Measurements from ENCODE around the gene ARHGAP19.

The ARHGAP19 gene

GRCh38 chr10:97179311-97179710 is 113.1 kb downstream of the ARHGAP19 start:
- no peak for DNase-seq
- H3K4me2 ChIP-seq (ENCODE audit: low read depth, low read length): no peak overlapping the region
- no peak overlapping the region for H3K4me3 ChIP-seq (ENCODE audit: low read length)
- no peaks in the 10 kb centered on the region for H3F3A ChIP-seq (ENCODE audit: insufficient read depth, low read length)
- H3K27me3 ChIP-seq (replicated peaks; ENCODE audit: insufficient read depth, low read length): peaks cover 26% of the 10 kb centered on the region
- TF ChIP-seq, protein P1, sequence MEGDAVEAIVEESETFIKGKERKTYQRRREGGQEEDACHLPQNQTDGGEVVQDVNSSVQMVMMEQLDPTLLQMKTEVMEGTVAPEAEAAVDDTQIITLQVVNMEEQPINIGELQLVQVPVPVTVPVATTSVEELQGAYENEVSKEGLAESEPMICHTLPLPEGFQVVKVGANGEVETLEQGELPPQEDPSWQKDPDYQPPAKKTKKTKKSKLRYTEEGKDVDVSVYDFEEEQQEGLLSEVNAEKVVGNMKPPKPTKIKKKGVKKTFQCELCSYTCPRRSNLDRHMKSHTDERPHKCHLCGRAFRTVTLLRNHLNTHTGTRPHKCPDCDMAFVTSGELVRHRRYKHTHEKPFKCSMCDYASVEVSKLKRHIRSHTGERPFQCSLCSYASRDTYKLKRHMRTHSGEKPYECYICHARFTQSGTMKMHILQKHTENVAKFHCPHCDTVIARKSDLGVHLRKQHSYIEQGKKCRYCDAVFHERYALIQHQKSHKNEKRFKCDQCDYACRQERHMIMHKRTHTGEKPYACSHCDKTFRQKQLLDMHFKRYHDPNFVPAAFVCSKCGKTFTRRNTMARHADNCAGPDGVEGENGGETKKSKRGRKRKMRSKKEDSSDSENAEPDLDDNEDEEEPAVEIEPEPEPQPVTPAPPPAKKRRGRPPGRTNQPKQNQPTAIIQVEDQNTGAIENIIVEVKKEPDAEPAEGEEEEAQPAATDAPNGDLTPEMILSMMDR (IDR thresholded peaks at IDR 0.05; ENCODE audit: low read length): no peak
- TF ChIP-seq EZH2 (optimal IDR thresholded peaks at IDR 0.05; ENCODE audit: low read depth, low read length) (no peak), EZH2phosphoT487 (IDR thresholded peaks at IDR 0.05; ENCODE audit: low read length) (no peak)
- no peaks in the 10 kb centered on the region for H3K4me1 ChIP-seq (ENCODE audit: low read length)
- no peaks in the 10 kb centered on the region for H3K79me2 ChIP-seq (ENCODE audit: low read length)
- no peaks in the 10 kb centered on the region for H3K9me3 ChIP-seq (replicated peaks; ENCODE audit: insufficient read depth, low read length)
- H3K9ac ChIP-seq (ENCODE audit: low read length): no peak overlapping the region
- H3K36me3 ChIP-seq (replicated peaks; ENCODE audit: insufficient read depth, low read length): no peaks in the 10 kb centered on the region
- H3K27ac ChIP-seq (ENCODE audit: low read length): no peak overlapping the region
- no peak overlapping the region for H2AFZ ChIP-seq (ENCODE audit: low read length)
- no peaks in the 10 kb centered on the region for H4K20me1 ChIP-seq (ENCODE audit: insufficient read depth, low read length)
- H3K9me2 ChIP-seq (replicated peaks; ENCODE audit: insufficient read depth, low read length): no peaks in the 10 kb centered on the region

- H3K9me2 ChIP-seq (replicated peaks; ENCODE audit: insufficient read depth, low read length): no peaks in the 10 kb centered on the region
- H3K4me2 ChIP-seq (ENCODE audit: low read depth, low read length): no peak overlapping the region
- peaks cover 18% of the 10 kb centered on the region; the same call in 1 of the 2 replicates for H3K27me3 ChIP-seq (replicated peaks; ENCODE audit: insufficient read depth, low read length)
- no peak overlapping the region for H3K4me3 ChIP-seq (ENCODE audit: low read length)
- DNase-seq: no peak
- H3K9ac ChIP-seq (ENCODE audit: low read length): no peak overlapping the region
- H3K27ac ChIP-seq (ENCODE audit: low read length): no peak overlapping the region
- no peaks in the 10 kb centered on the region for H3K36me3 ChIP-seq (replicated peaks; ENCODE audit: insufficient read depth, low read length)
- no peak overlapping the region for H2AFZ ChIP-seq (ENCODE audit: low read length)
- no peaks in the 10 kb centered on the region for H3K9me3 ChIP-seq (replicated peaks; ENCODE audit: insufficient read depth, low read length)
- no peaks in the 10 kb centered on the region for H3K79me2 ChIP-seq (ENCODE audit: low read length)
- H3F3A ChIP-seq (ENCODE audit: insufficient read depth, low read length): no peaks in the 10 kb centered on the region
- H4K20me1 ChIP-seq (ENCODE audit: insufficient read depth, low read length): no peaks in the 10 kb centered on the region
- TF ChIP-seq EZH2 (optimal IDR thresholded peaks at IDR 0.05; ENCODE audit: low read depth, low read length) (no peak), EZH2phosphoT487 (IDR thresholded peaks at IDR 0.05; ENCODE audit: low read length) (no peak)
- TF ChIP-seq, protein P1 (IDR thresholded peaks at IDR 0.05; ENCODE audit: low read length): no peak
- no peaks in the 10 kb centered on the region for H3K4me1 ChIP-seq (ENCODE audit: low read length)
Observed at GRCh38 chr10:97178074-97178473, 114.4 kb downstream of the ARHGAP19 start.

GRCh38 chr10:97176226-97176625 is 116.2 kb downstream of the ARHGAP19 start:
- no peak overlapping the region for H3K27ac ChIP-seq (ENCODE audit: low read length)
- no peaks in the 10 kb centered on the region for H3K79me2 ChIP-seq (ENCODE audit: low read length)
- no peaks in the 10 kb centered on the region for H3K9me2 ChIP-seq (replicated peaks; ENCODE audit: insufficient read depth, low read length)

GRCh38 chr10:97175586-97175985 is 116.9 kb downstream of the ARHGAP19 start:
- no peaks in the 10 kb centered on the region for H3K9me2 ChIP-seq (replicated peaks; ENCODE audit: insufficient read depth, low read length)
- no peak overlapping the region for H3K9ac ChIP-seq (ENCODE audit: low read length)
- H3K4me1 ChIP-seq (ENCODE audit: low read length): no peaks in the 10 kb centered on the region
- no peaks in the 10 kb centered on the region for H3K79me2 ChIP-seq (ENCODE audit: low read length)
- no peak overlapping the region for H3K4me2 ChIP-seq (ENCODE audit: low read depth, low read length)
- DNase-seq: no peak
- no peak overlapping the region for H2AFZ ChIP-seq (ENCODE audit: low read length)
- no peaks in the 10 kb centered on the region for H4K20me1 ChIP-seq (ENCODE audit: insufficient read depth, low read length)
- no peaks in the 10 kb centered on the region for H3K9me3 ChIP-seq (replicated peaks; ENCODE audit: insufficient read depth, low read length)
- H3F3A ChIP-seq (ENCODE audit: insufficient read depth, low read length): no peaks in the 10 kb centered on the region
- H3K4me3 ChIP-seq (ENCODE audit: low read length): no peak overlapping the region
- no peak for TF ChIP-seq EZH2 (optimal IDR thresholded peaks at IDR 0.05; ENCODE audit: low read depth, low read length)
- TF ChIP-seq, protein P1 (IDR thresholded peaks at IDR 0.05; ENCODE audit: low read length): no peak
- TF ChIP-seq EZH2phosphoT487 (IDR thresholded peaks at IDR 0.05; ENCODE audit: low read length): no peak
- H3K27ac ChIP-seq (ENCODE audit: low read length): no peak overlapping the region
- peaks cover 21% of the 10 kb centered on the region for H3K27me3 ChIP-seq (replicated peaks; ENCODE audit: insufficient read depth, low read length)
- H3K36me3 ChIP-seq (replicated peaks; ENCODE audit: insufficient read depth, low read length): no peaks in the 10 kb centered on the region

More at GRCh38 chr10:97176226-97176625, 116.2 kb downstream of the ARHGAP19 start:
- TF ChIP-seq EZH2phosphoT487 (IDR thresholded peaks at IDR 0.05; ENCODE audit: low read length): no peak
- DNase-seq: no peak
- Histone ChIP-seq H3K9me3 (replicated peaks; ENCODE audit: insufficient read depth, low read length) (no peaks in the 10 kb centered on the region), H3K4me3 (ENCODE audit: low read length) (no peak overlapping the region), H3K9ac (ENCODE audit: low read length) (no peak overlapping the region), H3F3A (ENCODE audit: insufficient read depth, low read length) (no peaks in the 10 kb centered on the region), H3K27me3 (replicated peaks; ENCODE audit: insufficient read depth, low read length) (peaks cover 18% of the 10 kb centered on the region; the same call in 1 of the 2 replicates), H4K20me1 (ENCODE audit: insufficient read depth, low read length) (no peaks in the 10 kb centered on the region), H3K4me1 (ENCODE audit: low read length) (no peaks in the 10 kb centered on the region), H3K36me3 (replicated peaks; ENCODE audit: insufficient read depth, low read length) (no peaks in the 10 kb centered on the region), H3K4me2 (ENCODE audit: low read depth, low read length) (no peak overlapping the region), H2AFZ (ENCODE audit: low read length) (no peak overlapping the region)
